Endothelial cell of umbilical vein (primary cell): Measurements from ENCODE around the gene SLC11A1. TPM values are rescaled to one million over a fixed set of nuclear protein-coding genes. Genes with fewer than 3 reads are reported as not detected.

Experiments used
- BruUV-seq: library from RNA; stranded (reverse); fragments of 400-500 nt; replicated peaks from 2 replicates; lab custom pipeline; 2021; lab: Mats Ljungman, UMichigan
- CTCF ChIA-PET: fragments of 300-600, 350-600 bp; sonication (Branson Sonifier 250); formaldehyde crosslinking; loops from one replicate; lab custom pipeline; 2021; ENCODE audit warnings: antibody characterized with exemption, inconsistent platforms; lab: Charles Lee
- POLR2A ChIA-PET: fragments of 300-600, 350-600 bp; sonication (Branson Sonifier 250); formaldehyde crosslinking; loops from one replicate; lab custom pipeline; 2021; ENCODE audit warnings: antibody characterized with exemption, inconsistent platforms; lab: Charles Lee
- DNase-seq: peaks from one replicate; pipeline ENCODE4 v3.0.0-alpha.2; 2011; ENCODE audit warnings: low read depth, low spot score
- FAIRE-seq: peaks from 2 replicates; lab custom pipeline; 2011; peaks lifted over from hg19 to GRCh38; lab: Jason Lieb, UNC
- H2AFZ ChIP-seq: 2 replicates; pipeline ENCODE4 v1.6.0; 2012; ENCODE audit warnings: low read depth, low read length, control low read depth, inconsistent platforms
- H3K27ac ChIP-seq: 2 replicates; pipeline ENCODE4 v1.5.1; 2011; ENCODE audit warnings: low read depth, mild to moderate bottlenecking, control low read depth, low read length, moderate library complexity; ENCODE audit not compliant: insufficient read depth
- H3K27me3 ChIP-seq, 2 experiments: 2 replicates each; pipeline versions ENCODE4 v1.6.0 to v1.6.1; 2011; ENCODE audit warnings: low read length in 2 of 2, mixed read lengths in 1 of 2; ENCODE audit not compliant: control insufficient read depth in 2 of 2, insufficient read depth in 2 of 2
- H3K36me3 ChIP-seq, 2 experiments: 2 replicates in 1 of 2; 3 replicates in 1 of 2; pipeline ENCODE4 v1.5.1; 2011; ENCODE audit warnings: low read length in 2 of 2, mild to moderate bottlenecking in 1 of 2, moderate library complexity in 1 of 2; ENCODE audit not compliant: control insufficient read depth in 2 of 2, insufficient read depth in 2 of 2; ENCODE audit errors: extremely low read depth in 1 of 2
- H3K4me1 ChIP-seq: 3 replicates; pipeline ENCODE4 v1.5.1; 2011; ENCODE audit warnings: mild to moderate bottlenecking, low read length; ENCODE audit not compliant: control insufficient read depth, insufficient read depth; ENCODE audit errors: extremely low read depth
- H3K4me2 ChIP-seq: 2 replicates; pipeline ENCODE4 v1.6.1; 2011; ENCODE audit warnings: low read length, control low read depth, mixed read lengths; ENCODE audit not compliant: insufficient read depth
- H3K4me3 ChIP-seq, 3 experiments: fragments of 200-600 bp in 1 of 3; sonication (generic), shearing (Covaris generic) in 1 of 3; replicated peaks in 1 of 3; 2 replicates each; pipeline ENCODE4 v1.5.1; 2011 to 2016; ENCODE audit warnings: control low read depth in 3 of 3, low read length in 3 of 3, mild to moderate bottlenecking in 2 of 3, inconsistent platforms in 1 of 3, low read depth in 1 of 3, moderate library complexity in 1 of 3; ENCODE audit not compliant: insufficient read depth in 1 of 3
- H3K79me2 ChIP-seq: 2 replicates; pipeline ENCODE4 v1.6.0; 2012; ENCODE audit warnings: low read length, inconsistent platforms; ENCODE audit not compliant: control insufficient read depth, insufficient read depth
- H3K9ac ChIP-seq: replicated peaks from 2 replicates; pipeline ENCODE3; 2011; ENCODE audit warnings: low read length, control low read depth; ENCODE audit not compliant: insufficient read depth; ENCODE audit errors: extremely low read depth
- H3K9me1 ChIP-seq: replicated peaks from 3 replicates; pipeline ENCODE4 v1.6.0; 2011; ENCODE audit warnings: mild to moderate bottlenecking, low read length; ENCODE audit not compliant: control insufficient read depth, insufficient read depth; ENCODE audit errors: extremely low read depth
- H3K9me3 ChIP-seq: replicated peaks from 2 replicates; pipeline ENCODE4 v1.5.1; 2012; ENCODE audit warnings: low read length, inconsistent platforms; ENCODE audit not compliant: control insufficient read depth, insufficient read depth
- H4K20me1 ChIP-seq: replicated peaks from 2 replicates; pipeline ENCODE3; 2011; ENCODE audit warnings: mild to moderate bottlenecking, low read length; ENCODE audit not compliant: control insufficient read depth, insufficient read depth; ENCODE audit errors: extremely low read depth
- EZH2 ChIP-seq: IDR thresholded peaks from 2 replicates; pipeline ENCODE4 v1.6.1; 2012; ENCODE audit warnings: borderline replicate concordance, low read depth, mild to moderate bottlenecking, moderate library complexity, low read length, inconsistent platforms; ENCODE audit not compliant: severe bottlenecking
- FOS ChIP-seq: IDR thresholded peaks from 2 replicates; pipeline ENCODE4 v1.6.1; 2011; ENCODE audit warnings: mild to moderate bottlenecking, low read length, moderate library complexity, borderline replicate concordance; ENCODE audit not compliant: insufficient read depth
- GATA2 ChIP-seq: IDR thresholded peaks from 2 replicates; pipeline ENCODE4 v1.7.0; 2011; ENCODE audit warnings: low read depth, mild to moderate bottlenecking, moderate library complexity, mixed read lengths, low read length; ENCODE audit not compliant: insufficient read length, insufficient read depth
- JUN ChIP-seq: IDR thresholded peaks from 2 replicates; pipeline ENCODE4 v1.6.1; 2011; ENCODE audit warnings: borderline replicate concordance, low read depth; ENCODE audit not compliant: insufficient read length, insufficient read depth
- MYC ChIP-seq: IDR thresholded peaks from one replicate; pipeline ENCODE4 v1.6.1; 2011; ENCODE audit warnings: mild to moderate bottlenecking, low read depth, low read length
- POLR2A ChIP-seq: IDR thresholded peaks from 2 replicates; pipeline ENCODE4 v1.6.1; 2012; ENCODE audit warnings: low read depth, mild to moderate bottlenecking, control low read depth, low read length
- POLR2AphosphoS5 ChIP-seq: IDR thresholded peaks from 2 replicates; pipeline ENCODE4 v1.6.1; 2012; ENCODE audit warnings: low read depth, mild to moderate bottlenecking, control low read depth, low read length, moderate library complexity; ENCODE audit not compliant: insufficient read depth
- dilution Hi-C: fragments of 300-500 bp; cut with MboI; formaldehyde crosslinking; loops from one replicate; pipeline ENCODE4 v1.15.0; 2019; ENCODE audit warnings: low sequenced_read_pairs; ENCODE audit not compliant: extremely low pct_ligation_motif_present
- intact Hi-C: fragments of 100-400 bp; cut with micrococcal nuclease; formaldehyde crosslinking; loops from one replicate; pipeline ENCODE4 v1.10.0; 2022
- polyA plus RNA-seq, 4 experiments: library from polyadenylated mRNA; depleted of rRNA in 3 of 4; stranded (reverse) in 3 of 4; unstranded in 1 of 4; fragments of >200 nt; gene quantifications; 2 replicates each; pipeline versions ENCODE4 v1.2.1 to v1.2.3, GENCODE V29; 2011 to 2012; ENCODE audit warnings: missing spikeins in 1 of 4
- total RNA-seq: library from RNA; stranded (reverse); gene quantifications from 2 replicates; pipeline ENCODE4 v1.2.3, GENCODE V29; 2021
- TF ChIP-seq, protein P1 (sequence below), 2 donors: IDR thresholded peaks; 1 replicate in 1 of 2; 2 replicates in 1 of 2; pipeline ENCODE4 v1.5.1; 2011; ENCODE audit warnings: low read length in 2 of 2, mild to moderate bottlenecking in 2 of 2, moderate library complexity in 2 of 2, control low read depth in 1 of 2, inconsistent platforms in 1 of 2, low read depth in 1 of 2; ENCODE audit not compliant: insufficient read depth in 1 of 2; ENCODE audit errors: extremely low read depth in 1 of 2
- TF ChIP-seq, protein P2 (sequence below): IDR thresholded peaks from 2 replicates; pipeline ENCODE4 v1.6.1; 2011; ENCODE audit not compliant: insufficient read depth, insufficient read length

Gene SLC11A1
- total and polyA plus RNA-seq, 2 donors (not counting 3 experiments of a cell fraction or from before 2014, with no cell fraction given): 0.03 TPM; not detected in 1

GRCh38 chr2:218387369-218388194 lies 5.5 kb downstream of the SLC11A1 start:
- peak overlapping the region; percentile 16 to 46 (median 29) for H3K4me3 ChIP-seq
- H3K9ac ChIP-seq: peak overlapping the region; percentile 25
- intact Hi-C loops: loop anchor here (1.0 to 2.0 kb wide), 2 partner anchors 21 to 31 kb away; partner anchors contain the start of gene CATIP
- dilution Hi-C loops: no loop called here
- no peaks in the 10 kb centered on the region for H4K20me1 ChIP-seq
- H3K4me2 ChIP-seq: peak overlapping the region; percentile 62
- POLR2A ChIA-PET: no interaction called here
- DNase-seq (peak; percentile 76), FAIRE-seq (peak; percentile 89)
- H2AFZ ChIP-seq: peak overlapping the region; percentile 98
- H3K27me3 ChIP-seq: peaks cover 0 to 2% of the 10 kb centered on the region in 2 experiments
- H3K9me3 ChIP-seq: no peaks in the 10 kb centered on the region
- peaks cover 3% of the 10 kb centered on the region for H3K4me1 ChIP-seq
- BruUV-seq: no TSS peak
- no peaks in the 10 kb centered on the region for H3K9me1 ChIP-seq
- H3K36me3 ChIP-seq: no peaks in the 10 kb centered on the region
- no peaks in the 10 kb centered on the region for H3K79me2 ChIP-seq
- CTCF ChIA-PET: interaction anchor here (0.7 to 1.7 kb wide), 4 partner anchors 9 to 114 kb away, joined by 3 to 6 read pairs (median 4); no protein-coding TSS in a partner anchor
- no peak overlapping the region for H3K27ac ChIP-seq
- TF ChIP-seq, protein P1, sequence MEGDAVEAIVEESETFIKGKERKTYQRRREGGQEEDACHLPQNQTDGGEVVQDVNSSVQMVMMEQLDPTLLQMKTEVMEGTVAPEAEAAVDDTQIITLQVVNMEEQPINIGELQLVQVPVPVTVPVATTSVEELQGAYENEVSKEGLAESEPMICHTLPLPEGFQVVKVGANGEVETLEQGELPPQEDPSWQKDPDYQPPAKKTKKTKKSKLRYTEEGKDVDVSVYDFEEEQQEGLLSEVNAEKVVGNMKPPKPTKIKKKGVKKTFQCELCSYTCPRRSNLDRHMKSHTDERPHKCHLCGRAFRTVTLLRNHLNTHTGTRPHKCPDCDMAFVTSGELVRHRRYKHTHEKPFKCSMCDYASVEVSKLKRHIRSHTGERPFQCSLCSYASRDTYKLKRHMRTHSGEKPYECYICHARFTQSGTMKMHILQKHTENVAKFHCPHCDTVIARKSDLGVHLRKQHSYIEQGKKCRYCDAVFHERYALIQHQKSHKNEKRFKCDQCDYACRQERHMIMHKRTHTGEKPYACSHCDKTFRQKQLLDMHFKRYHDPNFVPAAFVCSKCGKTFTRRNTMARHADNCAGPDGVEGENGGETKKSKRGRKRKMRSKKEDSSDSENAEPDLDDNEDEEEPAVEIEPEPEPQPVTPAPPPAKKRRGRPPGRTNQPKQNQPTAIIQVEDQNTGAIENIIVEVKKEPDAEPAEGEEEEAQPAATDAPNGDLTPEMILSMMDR (IDR thresholded peaks at IDR 0.05; ENCODE audit: extremely low read depth in 1 of 2, insufficient read depth in 1 of 2, low read depth in 1 of 2, low read length in 2 of 2): no peak
- TF ChIP-seq JUN: peak; percentile 24
- TF ChIP-seq GATA2: no peak
- TF ChIP-seq, protein P2, sequence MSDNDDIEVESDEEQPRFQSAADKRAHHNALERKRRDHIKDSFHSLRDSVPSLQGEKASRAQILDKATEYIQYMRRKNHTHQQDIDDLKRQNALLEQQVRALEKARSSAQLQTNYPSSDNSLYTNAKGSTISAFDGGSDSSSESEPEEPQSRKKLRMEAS: peak; percentile 4
- TF ChIP-seq EZH2: no peak
- no peak for TF ChIP-seq FOS
- TF ChIP-seq POLR2A: no peak
- TF ChIP-seq POLR2AphosphoS5: peak; percentile 36
- no peak for TF ChIP-seq MYC
